GM19099 (cell line): ENCODE results near the gene GRK3.

Experiments
- POLR2A ChIP-seq: IDR thresholded peaks from 3 replicates; pipeline ENCODE4 v1.6.1; 2011; ENCODE audit warnings: low read depth; ENCODE audit not compliant: insufficient read length; ENCODE audit errors: extremely low read depth

Gene GRK3

DNA sequence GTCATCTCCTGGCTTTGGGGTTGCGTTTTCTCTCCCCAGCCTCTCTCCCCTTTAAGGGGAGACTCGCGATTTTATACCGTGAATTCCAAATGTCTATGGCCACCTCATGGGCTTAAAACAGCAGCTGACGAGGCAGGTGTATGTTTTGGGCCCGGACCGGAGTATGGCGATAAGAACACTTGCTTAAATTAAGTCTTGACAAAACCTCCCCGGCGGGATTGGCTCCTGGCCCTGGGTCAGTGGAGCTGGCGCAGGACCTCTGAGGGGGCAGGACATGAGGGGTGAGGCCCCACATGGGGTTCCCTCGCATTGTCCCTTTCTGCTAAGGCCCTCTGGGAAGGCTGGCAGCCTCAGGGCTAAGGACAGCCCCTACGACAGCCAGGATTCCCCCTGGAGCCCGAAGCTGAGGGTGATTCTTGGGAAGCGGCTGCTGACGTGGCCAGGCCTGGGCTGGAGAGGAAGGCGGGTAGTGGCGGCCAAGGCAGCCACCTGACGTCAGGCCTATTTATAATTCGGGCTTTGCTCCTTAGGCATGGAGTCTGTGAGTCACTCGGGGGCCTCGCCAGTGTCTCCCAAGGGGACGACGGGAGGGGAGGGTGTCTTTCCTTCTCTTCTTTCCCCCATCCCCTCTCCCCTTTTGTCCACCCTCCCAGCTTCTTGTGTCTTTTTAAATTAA lies 190.2 kb downstream of the GRK3 start:
- TF ChIP-seq POLR2A, result no peak

DNA sequence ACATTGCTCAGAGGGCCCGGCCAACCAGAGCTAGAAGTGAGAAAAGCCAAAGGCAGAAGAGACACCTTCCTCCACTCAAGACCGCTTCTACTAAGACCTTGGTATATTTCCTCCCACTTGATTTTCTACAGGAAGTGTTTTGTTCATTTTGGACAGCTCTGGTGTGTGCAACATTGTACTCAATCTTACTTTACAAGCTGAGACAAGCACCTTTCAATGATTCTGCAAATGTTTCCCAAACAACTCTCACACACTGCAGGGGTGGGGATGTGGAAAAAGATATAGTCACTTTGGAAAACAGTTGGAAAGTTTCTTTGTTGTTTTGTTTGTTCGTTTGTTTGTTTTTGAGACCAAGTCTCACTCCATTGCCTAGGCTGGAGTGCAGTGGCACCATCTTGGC lies 193.2 kb downstream of the GRK3 start:
- no peak for TF ChIP-seq POLR2A

- TF ChIP-seq POLR2A, result no peak
These were observed 193.8 kb downstream of the GRK3 start for GRCh38 chr22:25758316-25758715.

- no peak for TF ChIP-seq POLR2A
These were observed 195.4 kb downstream of the GRK3 start for GRCh38 chr22:25759825-25760231.

DNA sequence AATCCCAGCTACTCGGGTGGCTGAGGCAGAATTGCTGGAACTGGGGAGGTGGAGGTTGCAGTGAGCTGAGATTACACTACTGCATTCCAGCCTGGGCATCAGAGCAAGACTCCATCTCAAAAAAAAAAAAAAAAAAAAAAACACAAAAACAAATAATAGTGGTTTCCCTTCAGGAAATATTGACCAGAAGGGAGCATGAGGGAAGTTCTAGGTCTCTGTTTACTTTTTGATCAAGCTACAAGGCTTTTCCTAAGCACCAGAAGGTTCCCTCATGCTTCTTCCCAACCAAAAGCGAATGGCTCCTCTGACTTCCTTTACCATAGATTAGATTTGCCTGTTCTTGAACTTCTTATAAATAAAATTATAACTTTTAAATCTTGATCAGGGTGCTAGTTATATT lies 195.8 kb downstream of the GRK3 start:
- no peak for TF ChIP-seq POLR2A

DNA sequence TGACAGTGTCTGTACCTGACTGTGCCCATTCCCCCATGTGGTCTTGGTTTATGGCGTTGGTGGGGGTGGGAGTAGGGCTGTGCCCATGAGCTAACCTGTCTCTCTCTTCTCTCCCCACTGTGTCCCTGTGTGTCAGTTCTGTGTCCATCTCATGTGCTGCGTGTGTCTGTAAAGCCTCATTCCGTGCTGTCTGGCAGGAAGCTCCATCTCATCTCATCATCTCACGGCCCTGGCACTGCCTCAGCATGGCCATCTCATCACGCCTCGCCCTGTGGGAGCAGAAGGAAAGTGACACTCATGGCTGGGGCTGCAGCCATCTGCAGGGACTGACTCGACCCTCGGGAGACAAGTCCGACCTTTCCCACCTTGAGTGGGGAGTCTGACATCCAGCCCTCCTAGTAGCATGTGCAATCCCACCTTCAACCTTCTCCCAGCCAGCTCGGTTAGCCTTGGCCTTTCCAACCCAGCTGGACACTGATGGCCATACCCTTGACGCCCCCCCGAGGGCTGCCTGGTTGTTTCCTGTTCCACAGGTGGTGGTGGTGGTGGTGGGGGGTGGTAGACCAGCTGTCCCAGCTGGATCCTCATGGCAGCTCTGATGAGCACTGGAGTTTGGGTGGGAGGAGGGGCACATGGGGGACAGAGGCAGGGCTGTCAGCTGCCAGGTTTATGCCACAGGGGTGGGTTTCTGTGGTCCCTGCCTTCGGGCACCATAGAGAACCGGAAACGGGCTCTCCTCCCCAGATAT lies 196.5 kb downstream of the GRK3 start:
- no peak for TF ChIP-seq POLR2A

GRCh38 chr22:25762147-25762546 lies 197.7 kb downstream of the GRK3 start:
- no peak for TF ChIP-seq POLR2A

DNA sequence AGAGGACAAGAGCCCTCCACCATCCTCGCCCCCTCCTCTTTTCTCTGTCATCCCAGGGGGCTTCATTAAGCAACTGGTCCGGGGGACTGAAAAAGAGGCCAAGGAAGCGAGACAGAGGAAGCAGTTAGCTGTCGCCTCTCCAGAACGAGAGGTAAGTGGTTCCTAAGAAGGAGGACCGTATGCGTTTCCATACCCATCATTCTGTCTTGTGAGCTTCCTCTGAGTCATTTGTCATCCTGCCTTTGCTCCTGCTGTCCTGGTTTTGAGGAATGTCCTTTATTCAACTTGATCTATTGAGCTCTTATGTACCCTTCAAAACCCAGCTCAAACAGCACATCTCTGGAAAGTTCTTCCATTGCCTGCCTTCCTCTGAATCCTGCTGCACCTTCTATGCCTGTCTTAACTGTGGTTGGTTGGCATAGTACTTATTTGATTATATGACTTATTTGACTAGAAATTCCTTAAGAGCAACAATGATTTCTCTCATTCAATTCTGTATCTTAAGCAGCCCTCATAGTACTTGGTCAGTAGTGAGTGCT lies 198.8 kb downstream of the GRK3 start:
- no peak for TF ChIP-seq POLR2A

GRCh38 chr22:25764270-25765015 lies 200.0 kb downstream of the GRK3 start:
- no peak for TF ChIP-seq POLR2A

DNA sequence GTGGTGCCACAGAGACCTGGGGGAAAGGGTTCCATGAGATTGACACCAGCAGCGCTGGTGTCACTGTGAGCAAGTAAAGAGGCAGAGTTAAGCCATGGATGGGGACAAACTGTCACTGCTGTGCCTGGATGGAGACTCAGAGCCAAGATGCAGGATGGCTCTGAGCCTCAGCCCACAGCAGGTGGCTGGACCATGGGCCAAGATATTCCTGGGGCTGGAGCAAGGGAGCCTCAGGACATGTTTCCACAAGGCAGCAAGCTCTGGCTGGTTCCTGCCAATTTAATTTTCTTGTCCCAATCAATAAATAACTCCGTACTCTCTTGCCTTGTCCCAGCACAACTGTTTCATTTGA lies 200.5 kb downstream of the GRK3 start:
- TF ChIP-seq POLR2A, result no peak

DNA sequence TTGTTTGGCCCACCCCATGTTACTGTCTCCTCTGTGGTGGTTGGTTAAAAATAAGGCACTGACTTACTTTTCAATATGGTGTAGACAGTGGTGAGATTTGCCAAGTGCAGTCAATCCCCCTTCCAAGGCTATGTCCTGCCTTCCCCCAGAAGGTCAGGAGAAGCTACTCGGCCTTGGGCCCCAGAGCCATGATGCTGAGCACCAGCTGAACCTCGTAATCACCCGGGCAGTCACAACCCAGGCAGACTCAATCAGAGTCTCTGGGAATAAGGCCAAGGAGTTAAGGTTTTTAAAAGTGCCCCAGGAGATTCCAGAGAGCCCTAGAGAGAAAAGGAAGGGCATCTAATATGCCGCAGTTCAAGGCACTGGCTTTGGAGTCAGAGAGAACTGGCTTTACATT lies 201.3 kb downstream of the GRK3 start:
- TF ChIP-seq POLR2A, result no peak

DNA sequence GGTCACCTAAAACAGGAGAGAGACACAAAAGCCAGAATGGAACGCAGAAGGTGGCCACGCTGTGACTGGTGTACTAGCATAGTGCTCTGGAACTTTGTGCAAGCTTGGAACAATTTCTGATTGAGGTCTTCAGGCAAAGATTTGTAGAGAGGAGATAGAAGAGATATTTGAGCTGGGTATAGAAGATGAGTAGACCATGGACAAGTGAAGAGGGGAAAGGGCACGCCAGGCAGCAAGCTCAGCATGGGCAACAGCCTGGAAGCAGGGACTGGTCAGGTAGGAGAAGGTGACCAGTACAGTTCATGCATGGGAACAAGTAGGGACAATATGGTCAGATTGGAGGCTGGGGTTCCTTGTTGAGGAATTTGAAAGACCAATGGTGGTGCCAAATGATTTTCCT lies 201.9 kb downstream of the GRK3 start:
- no peak for TF ChIP-seq POLR2A

- no peak for TF ChIP-seq POLR2A
These were observed 205.9 kb downstream of the GRK3 start for GRCh38 chr22:25770333-25770732.

- no peak for TF ChIP-seq POLR2A
These were observed 207.8 kb downstream of the GRK3 start for GRCh38 chr22:25772288-25772687.

- no peak for TF ChIP-seq POLR2A
These were observed 210.1 kb downstream of the GRK3 start for GRCh38 chr22:25774575-25775026.
